Measurements from ENCODE around the gene OCA2.
"Not testable (repeated sequence)": the region's sequence is repeated elsewhere in the genome, so short reads cannot be mapped to it uniquely, and the experiment has no call there.

OCA2 gene

DNA sequence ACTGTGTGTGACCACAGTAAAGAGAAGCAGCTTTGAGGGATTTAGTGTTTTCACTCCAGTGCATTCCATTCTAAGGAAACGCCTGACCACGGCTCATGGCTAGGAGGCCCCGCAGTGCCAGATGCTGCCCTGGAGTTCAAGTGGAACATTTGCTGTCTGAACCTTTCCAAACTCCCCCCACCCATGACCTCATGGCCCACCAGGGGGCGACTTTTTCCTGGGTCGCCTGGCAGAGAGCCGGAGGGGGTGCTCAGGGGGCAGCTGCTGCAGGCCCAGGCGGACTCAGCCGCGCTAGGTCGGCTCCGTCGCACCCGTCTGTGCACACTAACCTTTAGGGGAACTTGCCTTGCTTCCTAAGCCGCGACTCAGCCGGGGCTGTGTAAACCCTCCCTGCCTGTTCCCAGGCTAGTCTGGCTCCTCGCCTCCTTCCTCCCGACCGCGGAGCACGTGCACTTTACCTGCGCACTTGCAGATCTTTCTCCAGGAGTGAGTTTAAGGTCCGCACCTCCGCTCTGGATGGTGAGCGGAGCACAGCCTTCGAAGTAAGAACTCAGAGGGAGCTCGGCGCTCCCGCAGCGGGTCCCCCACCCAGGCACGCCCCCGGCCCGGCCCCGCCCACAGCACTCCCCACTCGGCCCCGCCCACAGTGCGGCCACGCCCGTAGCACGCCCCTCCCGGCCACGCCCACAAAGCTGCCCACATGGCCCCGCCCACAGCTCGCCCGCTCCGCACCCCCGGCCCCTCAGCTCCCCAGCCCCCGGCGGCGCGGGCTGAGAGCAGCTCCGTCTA is at the start of gene OCA2:
Gene OCA2 (minus strand): TSS at position 550 of the 789 bp plus-strand sequence. CDS start 17,441 bp downstream, outside the sequence.
- DNase-seq, result no peak

DNA sequence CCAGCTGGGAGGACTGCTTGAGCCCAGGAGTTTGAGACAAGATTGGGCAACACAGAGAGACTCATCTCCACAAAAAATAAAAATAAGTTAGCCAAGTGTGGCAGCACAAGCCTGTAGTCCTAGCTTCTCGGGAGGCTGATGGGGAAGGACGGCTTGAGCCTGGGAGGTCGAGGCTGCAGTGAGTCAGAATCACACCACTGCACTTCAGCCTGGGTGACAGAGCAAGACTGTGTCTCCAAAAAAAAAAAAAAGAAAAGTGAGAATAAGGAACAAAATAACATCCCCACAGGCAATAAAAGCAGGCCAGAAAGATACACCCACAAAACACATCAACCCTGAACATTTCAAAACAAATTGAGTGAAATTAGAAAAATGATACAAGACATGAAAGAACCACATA is 48.7 kb upstream of the OCA2 start:
- no peak for DNase-seq

DNA sequence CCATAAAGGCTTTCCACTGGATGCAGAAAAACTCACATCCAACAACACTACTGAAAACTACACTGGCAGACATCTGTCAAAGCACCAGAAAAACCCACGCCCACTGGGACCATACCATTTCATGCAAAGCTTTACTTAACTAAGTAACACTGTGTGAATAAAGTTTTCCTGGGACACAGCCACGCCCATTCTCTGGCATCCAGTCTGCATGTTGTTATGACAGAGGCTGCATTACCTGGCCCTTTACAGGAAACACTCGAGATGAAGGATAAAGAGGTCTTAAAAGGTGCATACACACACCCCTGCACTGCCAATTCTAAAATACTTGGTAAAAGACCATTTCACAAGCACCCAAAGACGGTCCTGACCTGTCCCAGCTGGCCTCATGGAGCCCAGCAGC is 46.3 kb upstream of the OCA2 start:
- DNase-seq, result not testable (repeated sequence)

DNA sequence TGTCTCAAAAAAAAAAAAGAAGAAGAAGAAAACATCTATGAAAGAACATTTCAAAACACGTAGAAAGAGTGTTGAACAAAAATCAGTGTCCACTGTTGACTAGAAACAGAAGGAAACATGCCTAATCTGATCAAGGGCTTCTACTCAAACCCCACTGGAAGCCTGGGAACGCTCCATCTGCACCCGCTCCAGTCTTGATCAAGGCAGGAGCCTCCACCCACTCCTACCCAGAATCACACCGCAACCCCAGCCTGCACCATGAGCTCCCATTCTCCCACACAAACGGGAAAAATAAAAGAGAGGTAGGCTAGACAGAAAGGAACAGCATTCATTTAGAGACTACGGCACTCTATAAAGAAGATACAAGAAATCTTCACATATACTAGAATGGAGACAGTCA is 40.9 kb upstream of the OCA2 start:
- no peak for DNase-seq

DNA sequence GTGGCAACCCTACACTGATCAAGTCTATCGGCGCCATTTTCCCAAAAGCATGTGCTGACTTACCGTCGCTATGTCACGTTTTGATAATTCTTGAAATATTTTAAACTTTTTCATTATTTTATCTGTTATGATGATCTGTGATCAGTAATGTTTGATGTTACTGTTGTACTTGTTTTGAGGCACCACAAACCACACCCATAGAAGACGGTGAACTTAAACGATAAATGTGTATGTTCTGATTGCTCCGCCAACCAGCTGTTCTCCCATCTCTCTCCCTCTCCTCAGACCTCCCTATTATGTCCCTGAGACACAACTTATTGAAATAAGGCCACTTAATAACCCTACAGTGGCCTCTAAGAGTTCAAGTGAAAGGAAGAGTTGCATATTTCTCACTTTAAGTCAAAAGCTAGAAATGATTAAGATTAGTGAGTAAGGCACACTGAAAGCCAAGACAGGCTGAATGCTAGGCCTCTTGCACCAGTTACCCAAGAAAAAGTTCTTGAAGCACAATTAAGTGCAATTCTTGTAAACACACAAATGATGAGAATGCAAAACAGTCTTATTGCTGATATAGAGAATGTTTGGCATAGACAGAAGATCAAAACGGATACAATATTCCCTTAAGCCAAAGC is 38.4 kb upstream of the OCA2 start:
- not testable (repeated sequence) for DNase-seq

DNA sequence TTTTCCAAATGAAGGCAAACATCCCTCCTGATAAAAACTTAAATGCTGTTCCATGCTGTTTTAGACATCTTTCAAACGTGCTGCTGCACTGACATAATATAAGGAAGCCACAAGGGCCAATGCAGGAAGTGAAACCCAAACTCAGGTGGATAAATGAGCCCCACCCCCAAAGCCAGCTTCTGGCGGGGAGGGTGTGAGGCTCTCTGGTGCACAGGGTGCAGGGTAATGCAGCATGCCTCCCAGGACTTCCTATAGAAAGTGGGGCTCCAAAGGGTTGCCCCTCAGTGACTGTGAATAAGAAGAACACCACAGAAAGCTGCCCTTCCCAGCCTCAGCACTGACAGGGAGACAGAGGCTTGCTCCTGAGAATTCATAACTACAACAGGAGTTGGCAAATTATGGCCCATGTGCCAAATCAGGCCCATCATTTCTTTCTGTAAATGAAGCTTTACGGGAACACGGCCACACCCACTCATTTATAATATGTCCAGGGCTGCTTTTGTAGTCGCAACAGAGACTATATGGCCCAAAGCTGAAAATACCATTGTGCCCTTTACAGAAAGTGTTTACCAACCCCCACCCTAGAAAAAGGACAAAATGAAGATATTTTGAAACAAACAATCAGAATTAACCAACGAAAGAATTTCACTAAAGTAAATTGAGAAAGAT is 37.3 kb upstream of the OCA2 start:
- not testable (repeated sequence) for DNase-seq

DNA sequence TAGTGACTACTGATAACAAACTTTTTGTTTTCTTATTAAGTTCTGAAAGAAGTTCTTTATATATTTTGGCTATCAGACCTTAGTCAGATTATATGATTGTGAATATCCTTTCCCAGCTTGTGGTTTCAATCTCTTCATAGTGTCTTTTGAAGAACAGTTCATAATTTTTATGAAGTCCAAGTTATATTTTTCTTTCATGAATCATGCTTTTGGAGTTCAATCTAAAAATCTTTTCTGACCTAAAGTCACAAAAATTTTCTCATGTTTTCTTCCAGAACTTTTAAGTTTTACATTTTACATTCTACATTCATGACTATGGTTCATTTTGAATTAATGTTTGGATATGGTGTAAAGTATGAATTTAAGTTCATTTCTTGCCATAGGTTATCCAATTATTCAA is 34.2 kb upstream of the OCA2 start:
- no peak for DNase-seq

DNA sequence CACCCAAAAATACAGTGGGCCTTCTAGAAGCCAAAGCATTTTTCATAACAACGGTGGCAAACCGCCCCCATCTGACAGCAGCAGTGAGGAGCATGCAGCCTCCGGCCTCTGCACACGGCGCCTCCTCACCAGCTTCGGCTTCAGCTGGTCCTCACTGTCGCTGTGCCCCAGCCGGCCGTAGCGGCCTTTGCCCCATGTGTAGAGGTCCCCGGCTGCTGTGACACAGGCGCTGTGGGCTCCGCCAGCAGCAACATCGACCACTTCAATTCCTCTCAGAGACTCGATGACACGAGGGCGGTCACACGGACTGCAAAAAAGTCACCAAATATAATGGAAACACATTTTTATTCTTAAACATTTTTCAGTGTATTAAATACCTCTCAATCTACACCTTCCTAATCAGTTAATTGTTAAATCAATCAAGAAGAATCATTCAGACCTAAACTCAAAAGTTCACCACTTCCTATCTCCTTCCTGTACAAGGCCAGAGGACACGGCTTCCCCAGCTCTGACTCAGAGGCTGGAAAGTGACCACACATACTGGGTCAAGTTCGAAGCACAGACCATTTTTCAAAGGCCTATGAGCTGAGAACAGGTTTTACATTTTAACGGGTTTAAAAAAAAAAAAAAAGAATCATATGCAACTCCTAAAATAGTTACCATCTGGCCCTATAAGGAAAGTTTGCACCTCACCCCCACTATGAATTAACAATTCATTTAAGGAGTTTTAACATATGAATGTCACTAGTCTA is 33.6 kb upstream of the OCA2 start:
- no peak for DNase-seq

DNA sequence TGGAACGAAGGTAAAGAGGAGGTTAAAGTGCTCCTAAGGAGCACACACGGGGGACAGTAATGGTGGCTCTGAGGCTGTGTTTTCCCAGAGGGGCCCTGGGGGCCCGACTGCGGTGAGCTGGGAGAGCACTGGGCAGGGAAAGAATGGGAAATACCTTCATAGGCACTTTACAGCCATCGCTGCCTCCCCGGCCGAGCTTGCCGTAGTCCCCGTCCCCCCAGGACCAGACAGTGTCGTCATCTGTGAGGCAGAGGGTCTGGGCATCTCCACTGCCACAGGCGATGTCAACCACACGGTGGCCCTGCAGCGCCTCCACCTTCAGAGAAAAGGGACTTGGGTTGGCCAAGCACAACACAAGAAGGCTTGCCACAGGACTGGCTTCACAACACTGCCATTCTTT is 32.8 kb upstream of the OCA2 start:
- no peak for DNase-seq

DNA sequence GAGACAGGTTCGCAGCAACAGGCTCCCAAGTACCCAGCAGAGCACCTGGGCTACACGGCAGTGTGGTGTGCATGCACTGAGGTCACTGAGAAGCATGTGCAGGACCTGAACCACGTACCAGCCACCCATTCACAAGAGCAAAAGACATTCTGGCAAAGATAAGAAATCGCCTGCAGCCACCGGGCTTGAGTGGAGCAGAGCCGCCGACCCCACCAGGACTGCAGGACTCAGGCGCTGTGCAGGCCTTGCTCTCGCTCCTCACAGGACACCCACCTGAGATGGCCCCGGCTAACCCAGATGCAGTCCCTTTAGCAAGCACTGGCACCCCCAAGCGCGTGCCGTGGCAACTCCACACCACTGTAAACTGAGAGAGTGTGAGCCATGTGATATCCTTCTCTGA is 32.3 kb upstream of the OCA2 start:
- no peak for DNase-seq

DNA sequence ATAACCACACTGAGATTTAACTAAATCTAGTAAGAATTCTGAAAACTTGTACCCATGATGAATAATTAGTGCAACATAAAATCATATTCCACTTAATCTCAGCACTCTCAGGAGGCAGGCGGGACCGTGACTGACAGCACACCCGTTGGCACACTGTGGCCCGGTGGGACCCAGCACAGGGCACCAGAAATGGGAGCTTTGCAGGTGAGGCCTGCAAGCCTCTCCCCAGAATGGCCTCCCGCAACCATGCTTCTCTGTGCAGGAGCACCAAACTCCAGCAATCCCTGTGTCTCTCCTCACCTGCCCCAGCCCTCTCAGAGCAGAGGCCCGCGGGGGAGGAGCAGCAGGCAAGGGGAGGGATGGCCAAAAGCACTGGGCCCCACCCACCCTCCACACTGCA is 31.5 kb upstream of the OCA2 start:
- DNase-seq, result no peak

DNA sequence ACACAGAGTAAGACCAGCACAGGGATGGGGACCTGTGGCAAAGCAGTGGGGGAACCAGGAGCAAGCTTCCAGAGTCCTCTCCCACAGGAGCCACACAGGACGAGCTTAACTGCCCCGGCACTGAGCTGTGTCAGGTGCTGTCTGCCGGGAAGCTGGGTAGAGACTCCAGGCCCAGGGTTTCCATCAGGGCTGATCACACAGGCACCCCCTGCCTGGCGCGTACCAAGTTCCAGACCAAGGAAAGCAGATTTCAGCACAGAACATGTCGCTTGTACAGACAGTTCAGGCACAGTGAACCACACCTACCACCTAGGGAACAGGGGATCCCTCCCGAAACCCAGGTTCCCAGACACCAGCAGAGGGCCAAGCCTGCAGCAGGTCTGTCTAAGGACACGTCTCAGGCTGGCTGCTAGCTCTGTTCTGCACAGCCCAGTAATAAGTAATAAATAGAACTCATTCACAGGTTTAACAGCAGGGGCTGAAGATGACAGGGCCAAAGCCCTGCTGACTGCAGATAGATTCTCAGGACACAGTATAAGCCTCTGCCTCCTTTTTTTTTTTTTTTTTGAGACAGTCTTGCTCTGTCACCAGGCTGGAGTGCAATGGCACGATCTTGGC is 30.2 kb upstream of the OCA2 start:
- no peak for DNase-seq

DNA sequence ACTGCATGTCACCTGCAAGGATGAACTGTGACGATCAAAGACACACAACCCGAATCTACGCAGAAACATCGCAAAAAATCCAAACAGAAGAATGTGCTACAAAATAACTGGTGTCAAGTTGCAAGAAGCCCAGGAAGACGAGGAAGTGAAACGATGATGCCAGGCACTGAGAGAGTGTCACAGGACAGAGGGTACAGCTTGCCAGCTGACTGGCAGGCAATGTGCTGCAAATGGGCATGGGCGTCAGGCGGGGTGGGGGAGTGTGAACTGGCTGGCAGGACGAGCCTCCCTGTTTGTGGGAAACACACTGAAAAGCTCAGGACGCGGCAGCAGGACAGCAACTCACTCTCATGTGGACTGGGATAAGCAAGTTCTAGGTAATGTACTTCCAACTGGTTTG is 28.9 kb upstream of the OCA2 start:
- peak in 13 of 14 donors; percentile 10 to 89 (median 74) for DNase-seq

DNA sequence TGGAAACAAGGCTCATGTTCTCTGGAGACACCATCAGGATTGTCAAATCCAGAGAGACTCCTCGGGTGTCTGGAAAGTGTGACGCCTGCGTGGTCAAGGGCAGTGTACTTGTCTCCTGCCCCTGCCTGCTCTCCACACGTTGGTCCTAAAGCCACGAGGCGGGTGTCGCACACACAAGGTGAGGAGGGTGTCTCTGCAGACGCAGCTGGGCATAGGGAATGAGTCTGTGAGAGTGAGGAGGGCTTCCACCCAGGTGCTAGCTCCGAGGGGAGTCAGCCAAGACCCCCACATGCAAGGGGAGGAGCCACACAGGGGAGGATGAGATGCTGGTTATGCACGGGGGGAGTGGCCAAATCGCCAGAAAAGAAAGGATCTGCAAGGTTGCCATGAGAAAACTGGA is 27.9 kb upstream of the OCA2 start:
- DNase-seq, result no peak

DNA sequence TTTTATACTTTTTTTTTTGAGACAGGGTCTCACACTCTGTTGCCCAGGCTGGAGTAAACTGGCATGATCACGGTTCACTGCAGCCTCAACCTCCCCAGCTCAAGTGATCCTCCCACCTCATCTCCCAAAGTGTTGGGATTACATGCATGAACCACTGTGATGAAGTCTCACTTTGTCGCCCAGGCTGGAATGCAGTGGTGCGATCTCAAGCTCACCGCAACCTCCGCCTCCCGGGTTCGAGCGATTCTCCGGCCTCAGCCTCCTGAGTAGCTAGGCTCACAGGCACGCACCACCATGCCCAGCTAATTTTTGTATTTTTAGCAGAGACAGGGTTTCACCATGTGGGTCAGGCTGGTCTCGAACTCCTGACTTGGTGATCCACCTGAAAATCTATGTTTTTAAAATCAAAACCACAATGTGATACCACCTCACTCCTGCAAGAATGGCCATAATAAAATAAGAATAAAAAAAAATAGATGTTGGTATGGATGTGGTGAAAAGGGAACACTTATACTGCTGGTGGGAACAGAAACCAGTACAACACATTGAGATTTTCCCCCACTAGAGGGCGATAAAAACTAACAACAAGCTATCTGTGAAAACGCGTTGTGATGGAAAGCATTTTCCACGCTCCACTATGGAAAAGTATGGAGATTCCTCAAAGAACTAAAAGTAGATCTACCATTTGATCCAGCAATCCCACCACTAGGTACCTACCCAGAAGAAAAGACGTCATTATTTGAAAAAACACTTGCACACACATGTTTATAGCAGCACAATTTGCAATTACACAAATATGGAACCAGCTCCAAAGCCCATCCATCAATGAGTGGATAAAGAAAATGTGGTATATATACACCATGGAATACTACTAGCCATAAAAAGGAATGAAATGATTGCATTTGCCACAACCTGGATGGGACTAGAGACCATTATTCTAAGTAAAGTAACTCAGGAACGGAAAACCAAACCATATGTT is 26.8 kb upstream of the OCA2 start:
- peak in 1 of 14 donors; percentile 20 for DNase-seq

DNA sequence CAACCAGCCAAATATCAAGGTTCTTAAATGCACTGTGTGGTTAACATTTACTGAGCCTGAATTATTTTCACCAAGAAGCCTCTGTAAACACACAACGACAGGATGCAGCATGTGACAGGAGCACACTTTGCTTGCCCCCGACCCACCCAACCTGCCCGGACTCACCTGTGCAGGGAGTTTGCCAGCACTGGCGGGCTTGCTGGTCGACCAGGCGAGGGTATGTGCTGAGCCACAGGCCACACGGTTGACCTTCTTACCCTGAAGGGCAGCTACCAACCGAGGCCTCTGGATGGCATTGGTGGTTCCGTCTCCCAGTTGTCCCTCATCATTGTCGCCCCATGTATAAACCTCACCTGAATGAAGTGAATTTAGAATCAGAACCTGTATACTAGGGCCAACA is 25.7 kb upstream of the OCA2 start:
- DNase-seq, result no peak

DNA sequence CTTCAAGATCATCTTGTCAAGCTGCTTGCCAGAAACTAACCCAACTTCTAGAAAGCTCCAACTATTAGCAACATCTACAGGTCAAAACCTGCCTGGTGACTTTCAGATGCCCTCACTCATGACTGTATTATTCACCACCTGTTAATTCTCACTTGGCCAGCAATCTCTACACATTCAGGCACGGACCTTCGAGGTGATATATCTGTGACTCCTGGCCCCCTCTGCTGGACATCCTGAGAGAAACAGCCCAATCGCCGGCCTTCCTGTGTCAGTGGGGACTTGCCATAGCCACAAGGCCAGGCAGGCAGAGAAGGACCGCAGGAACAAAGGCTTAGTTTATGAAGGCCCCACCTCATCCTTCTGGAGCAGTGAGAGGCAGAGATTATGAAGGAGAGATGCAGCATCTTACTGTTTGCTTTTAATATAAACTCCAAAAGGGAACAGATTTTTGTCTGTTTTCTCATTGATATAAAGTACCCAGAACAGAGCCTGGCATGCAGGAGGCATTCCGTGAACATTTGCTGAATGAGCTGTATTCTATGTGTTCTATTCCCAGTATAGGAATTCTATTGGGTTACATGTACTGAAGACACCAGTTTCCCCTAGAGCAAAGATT is 24.4 kb upstream of the OCA2 start:
- peak in 9 of 14 donors; percentile 13 to 59 (median 26) for DNase-seq

DNA sequence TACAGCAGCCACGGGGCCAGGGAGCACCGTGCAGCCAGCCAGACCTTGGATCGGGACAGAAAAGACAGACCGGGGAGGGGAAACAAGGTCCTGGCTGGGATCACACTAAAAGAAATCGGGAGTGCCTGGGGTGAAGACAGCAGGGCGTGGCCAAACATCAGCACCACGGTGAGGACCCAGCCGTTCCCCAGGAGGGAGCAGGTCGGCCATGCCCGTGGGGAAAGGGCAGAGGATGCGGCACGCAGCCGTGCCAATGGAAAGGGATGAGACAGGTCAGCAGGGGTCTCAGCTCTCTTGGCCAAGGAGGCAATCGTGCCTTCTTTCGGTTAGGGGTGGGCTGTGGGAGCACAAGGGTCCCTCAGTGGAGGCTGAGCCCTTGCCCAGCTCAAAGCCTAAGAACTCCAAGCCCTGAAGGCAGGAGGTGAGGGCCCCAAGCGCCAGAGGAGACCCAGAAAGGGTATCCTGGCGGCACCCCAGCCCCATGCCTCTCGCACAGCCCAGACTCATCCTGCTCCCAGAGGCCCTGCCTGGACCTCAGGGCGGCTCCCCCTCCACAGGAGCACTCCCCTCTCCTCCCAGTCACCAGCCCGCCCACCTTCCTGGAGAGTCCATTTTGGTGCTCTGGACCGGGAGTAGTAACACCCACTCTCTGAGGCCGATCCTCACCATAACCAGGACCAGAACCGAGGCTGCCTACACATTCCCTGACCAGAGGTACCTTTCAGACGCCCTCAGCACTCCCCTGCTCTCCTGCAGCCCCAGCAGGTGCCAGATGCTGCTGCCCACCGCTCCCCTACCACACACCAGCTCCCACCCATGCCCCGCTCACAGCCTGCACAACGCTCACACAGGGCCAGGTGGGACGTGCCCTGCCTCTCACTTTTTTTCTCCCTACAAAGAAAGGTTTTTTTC is 23.2 kb upstream of the OCA2 start:
- DNase-seq, result no peak

DNA sequence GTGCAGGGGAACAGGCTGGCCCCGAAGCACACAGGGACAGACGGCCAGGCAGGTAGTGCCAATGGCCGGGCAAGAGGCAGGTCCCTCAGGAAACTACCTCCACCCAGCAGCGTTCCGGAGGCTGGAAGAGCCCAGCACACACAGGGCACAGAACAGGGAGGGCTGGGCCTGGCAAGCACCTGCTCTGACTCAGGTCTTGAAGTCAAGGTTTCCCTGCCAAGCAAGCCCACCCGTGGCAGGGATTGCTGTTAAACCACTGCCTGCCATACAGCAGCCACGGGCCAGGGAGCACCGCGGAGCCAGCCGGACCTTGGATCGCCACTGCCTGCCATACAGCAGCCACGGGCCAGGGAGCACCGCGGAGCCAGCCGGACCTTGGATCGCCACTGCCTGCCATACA is 22.5 kb upstream of the OCA2 start:
- not testable (repeated sequence) for DNase-seq

DNA sequence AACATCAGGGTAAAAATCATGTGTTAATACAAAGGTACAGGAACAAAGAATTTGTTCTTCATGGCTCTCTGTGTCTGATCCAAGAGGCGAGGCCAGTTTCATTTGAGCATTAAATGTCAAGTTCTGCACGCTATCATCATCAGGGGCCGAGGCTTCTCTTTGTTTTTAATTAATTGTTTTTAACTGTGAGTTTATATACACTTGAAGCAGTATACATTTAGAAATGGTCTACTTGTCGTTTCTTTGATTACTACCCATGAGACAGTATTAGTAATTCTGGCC is 21.2 kb upstream of the OCA2 start:
- DNase-seq, result no peak
